IMR-90 (cell line): ENCODE data around the gene GK. TPM values are rescaled to one million over a fixed set of nuclear protein-coding genes. Genes with fewer than 3 reads are reported as not detected.
"Not testable (repeated sequence)": the region's sequence is repeated elsewhere in the genome, so short reads cannot be mapped to it uniquely, and the experiment has no call there.

Experiments used
- ATAC-seq: fragments of 200-7000 bp; cut with Tn5 transposase; 2 replicates; pipeline ENCODE4 v1.9.1; 2020; ENCODE audit warnings: low read depth, mild to moderate bottlenecking, moderate library complexity
- BruUV-seq: library from RNA; stranded (reverse); fragments of 400-500 nt; replicated peaks from 2 replicates; lab custom pipeline; 2021; lab: Mats Ljungman, UMichigan
- CTCF ChIA-PET: fragments of 300-600 bp; formaldehyde crosslinking; extraction: SDS; loops from one replicate; lab custom pipeline; 2021; ENCODE audit warnings: antibody characterized with exemption; lab: Yijun Ruan, JAX
- POLR2A ChIA-PET: fragments of 300-600 bp; sonication (Branson Sonifier 250); formaldehyde crosslinking; loops from one replicate; lab custom pipeline; 2022; ENCODE audit warnings: antibody characterized with exemption; ENCODE audit not compliant: unreplicated experiment; lab: Charles Lee
- DNase-seq: peaks from one replicate; pipeline ENCODE4 v3.0.0; 2013
- H2AFZ ChIP-seq: replicated peaks from 2 replicates; pipeline ENCODE3; 2013; ENCODE audit warnings: low read length, mild to moderate bottlenecking; ENCODE audit not compliant: poor library complexity
- H2AK5ac ChIP-seq: 2 replicates; pipeline ENCODE4 v1.6.1; 2013; ENCODE audit warnings: low read depth, low read length, inconsistent platforms
- H2AK9ac ChIP-seq: replicated peaks from 2 replicates; pipeline ENCODE3; 2013; ENCODE audit warnings: mild to moderate bottlenecking, low read depth, low read length, moderate library complexity; ENCODE audit not compliant: poor library complexity
- H2BK120ac ChIP-seq: 2 replicates; pipeline ENCODE4 v1.6.1; 2013; ENCODE audit warnings: low read depth, low read length, inconsistent platforms
- H2BK15ac ChIP-seq: 3 replicates; pipeline ENCODE4 v1.6.1; 2013; ENCODE audit warnings: low read depth, low read length, inconsistent platforms
- H2BK20ac ChIP-seq: 2 replicates; pipeline ENCODE4 v1.6.1; 2013; ENCODE audit warnings: low read depth, mild to moderate bottlenecking, inconsistent platforms, low read length, moderate library complexity
- H2BK5ac ChIP-seq: 2 replicates; pipeline ENCODE4 v1.6.1; 2013; ENCODE audit warnings: mild to moderate bottlenecking, low read depth, low read length, inconsistent platforms; ENCODE audit not compliant: poor library complexity, severe bottlenecking
- H3K14ac ChIP-seq: replicated peaks from 2 replicates; pipeline ENCODE4 v1.6.1; 2013; ENCODE audit warnings: low read depth, low read length, inconsistent platforms
- H3K18ac ChIP-seq: 2 replicates; pipeline ENCODE4 v1.6.1; 2013; ENCODE audit warnings: low read depth, low read length, control low read depth
- H3K23ac ChIP-seq: 2 replicates; pipeline ENCODE4 v1.6.1; 2013; ENCODE audit warnings: low read depth, low read length, inconsistent platforms
- H3K27ac ChIP-seq: 2 replicates; pipeline ENCODE4 v1.5.1; 2013; ENCODE audit warnings: mild to moderate bottlenecking, control low read depth, low read length; ENCODE audit not compliant: insufficient read depth
- H3K27me3 ChIP-seq: 2 replicates; pipeline ENCODE4 v1.6.1; 2013; ENCODE audit warnings: low read length; ENCODE audit not compliant: control insufficient read depth, insufficient read depth
- H3K36me3 ChIP-seq: 2 replicates; pipeline ENCODE4 v1.6.1; 2013; ENCODE audit warnings: low read length, mixed read lengths; ENCODE audit not compliant: control insufficient read depth, insufficient read depth
- H3K4ac ChIP-seq: 2 replicates; pipeline ENCODE4 v1.6.1; 2013; ENCODE audit warnings: low read depth, low read length, inconsistent platforms
- H3K4me1 ChIP-seq: 2 replicates; pipeline ENCODE4 v1.6.1; 2013; ENCODE audit warnings: low read length, mixed read lengths; ENCODE audit not compliant: control insufficient read depth, insufficient read depth
- H3K4me2 ChIP-seq: 2 replicates; pipeline ENCODE4 v1.6.1; 2013; ENCODE audit warnings: low read depth, mild to moderate bottlenecking, control low read depth, low read length, moderate library complexity
- H3K4me3 ChIP-seq: 2 replicates; pipeline ENCODE4 v1.5.1; 2013; ENCODE audit warnings: low read depth, mild to moderate bottlenecking, control low read depth, low read length, moderate library complexity; ENCODE audit not compliant: insufficient read depth
- H3K56ac ChIP-seq: 2 replicates; pipeline ENCODE4 v1.6.1; 2013; ENCODE audit warnings: low read length, inconsistent platforms; ENCODE audit not compliant: insufficient read depth; ENCODE audit errors: extremely low read depth
- H3K79me1 ChIP-seq, 2 experiments: 2 replicates each; pipeline ENCODE4 v1.6.1; 2013; ENCODE audit warnings: low read length in 2 of 2, inconsistent platforms in 1 of 2, low read depth in 1 of 2
- H3K9ac ChIP-seq: 2 replicates; pipeline ENCODE4 v1.6.1; 2013; ENCODE audit warnings: low read depth, low read length, control low read depth
- H3K9me1 ChIP-seq: 2 replicates; pipeline ENCODE4 v1.6.1; 2013; ENCODE audit warnings: low read length, inconsistent platforms; ENCODE audit not compliant: insufficient read depth
- H3K9me3 ChIP-seq: 2 replicates; pipeline ENCODE4 v1.6.1; 2013; ENCODE audit warnings: low read length; ENCODE audit not compliant: control insufficient read depth, insufficient read depth
- H4K20me1 ChIP-seq: 2 replicates; pipeline ENCODE4 v1.6.1; 2013; ENCODE audit warnings: low read length, inconsistent platforms; ENCODE audit not compliant: insufficient read depth
- H4K5ac ChIP-seq: 2 replicates; pipeline ENCODE4 v1.6.1; 2013; ENCODE audit warnings: mild to moderate bottlenecking, low read depth, low read length, control low read depth
- H4K8ac ChIP-seq, 2 experiments: 2 replicates each; pipeline ENCODE4 v1.6.1; 2013; ENCODE audit warnings: low read depth in 2 of 2, low read length in 2 of 2, control low read depth in 1 of 2, inconsistent platforms in 1 of 2
- H4K91ac ChIP-seq: 2 replicates; pipeline ENCODE4 v1.6.1; 2013; ENCODE audit warnings: low read depth, low read length, inconsistent platforms; ENCODE audit not compliant: insufficient read depth
- WGBS, 2 experiments: methylation state at CpG; one replicate each; pipeline versions ENCODE4 v1.1.5 to v1.1.7; 2013; ENCODE audit warnings: missing lambda C conversion rate in 2 of 2; ENCODE audit not compliant: insufficient read length in 1 of 2; ENCODE audit errors: extremely low coverage in 2 of 2; 5-methylcytosine and 5-hydroxymethylcytosine counted together
- dilution Hi-C: fragments of 300-500 bp; cut with HindIII; formaldehyde crosslinking; loops from one replicate; pipeline ENCODE4 v1.14.3; 2018; ENCODE audit warnings: low sequenced_read_pairs; ENCODE audit not compliant: unreplicated experiment
- in situ Hi-C: fragments of 300-500 bp; cut with MboI; formaldehyde crosslinking; loops from 3 replicates; pipeline ENCODE4 v1.14.3; 2019; ENCODE audit warnings: low sequenced_read_pairs, inconsistent platforms, mixed read lengths
- intact Hi-C: fragments of 100-400 bp; cut with micrococcal nuclease; formaldehyde crosslinking; loops from 2 replicates; pipeline ENCODE4 v1.10.0; 2022
- polyA plus RNA-seq, 3 experiments: library from polyadenylated mRNA; depleted of rRNA; stranded (reverse); fragments of >200 nt; gene quantifications; 2 replicates each; pipeline ENCODE4 v1.2.3, GENCODE V29; 2012; ENCODE audit warnings: low replicate concordance in 1 of 3
- total RNA-seq: library from RNA; depleted of rRNA; stranded (reverse); fragments of >200 nt; gene quantifications from 2 replicates; pipeline ENCODE4 v1.2.3, GENCODE V29; 2012

Gene GK
- total and polyA plus RNA-seq, 2 of the 4 experiments (the other 2 are of a cell fraction) = 7.6 to 9.3 TPM

DNA sequence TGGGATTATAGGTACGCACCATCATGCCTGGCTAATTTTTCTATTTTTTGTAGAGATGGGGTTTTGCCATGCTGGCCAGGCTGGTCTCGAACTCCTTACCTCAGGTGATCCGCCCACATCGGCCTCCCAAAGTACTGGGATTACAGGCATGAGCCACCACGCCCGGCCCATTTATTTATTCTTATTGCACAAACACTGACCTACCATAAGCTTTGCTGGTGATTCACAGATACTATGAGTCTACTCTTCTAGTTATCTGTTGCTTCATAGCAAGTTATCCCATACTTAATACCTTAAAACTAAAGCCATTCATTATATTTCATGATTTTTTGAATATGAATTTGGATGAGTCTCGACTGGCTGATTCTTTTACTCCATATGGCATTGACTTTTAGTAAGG lies 120.5 kb downstream of the GK start:
- ATAC-seq, dilution Hi-C loops, in situ Hi-C loops, H3K79me1 ChIP-seq, H4K91ac ChIP-seq, H3K4me3 ChIP-seq, H3K23ac ChIP-seq, H3K9me3 ChIP-seq, H3K56ac ChIP-seq, H4K20me1 ChIP-seq, H3K27ac ChIP-seq, H3K14ac ChIP-seq, H2AK9ac ChIP-seq, H3K9me1 ChIP-seq, H4K8ac ChIP-seq, H2BK15ac ChIP-seq, CTCF ChIA-PET, H3K9ac ChIP-seq, DNase-seq, BruUV-seq, H3K18ac ChIP-seq, H2AFZ ChIP-seq, H2BK20ac ChIP-seq, H3K27me3 ChIP-seq, POLR2A ChIA-PET, H3K4me2 ChIP-seq, H3K4me1 ChIP-seq, H4K5ac ChIP-seq, H2BK5ac ChIP-seq, H3K4ac ChIP-seq, H2BK120ac ChIP-seq, H2AK5ac ChIP-seq, H3K36me3 ChIP-seq, intact Hi-C loops: not testable (repeated sequence)
- WGBS, 2 experiments = 78% methylated on average over 5 of the region's 7 CpGs; no CpG with 5 or more reads in 1 of the 2 experiments
